ENCODE results near the gene MSMP.

The MSMP gene

DNA sequence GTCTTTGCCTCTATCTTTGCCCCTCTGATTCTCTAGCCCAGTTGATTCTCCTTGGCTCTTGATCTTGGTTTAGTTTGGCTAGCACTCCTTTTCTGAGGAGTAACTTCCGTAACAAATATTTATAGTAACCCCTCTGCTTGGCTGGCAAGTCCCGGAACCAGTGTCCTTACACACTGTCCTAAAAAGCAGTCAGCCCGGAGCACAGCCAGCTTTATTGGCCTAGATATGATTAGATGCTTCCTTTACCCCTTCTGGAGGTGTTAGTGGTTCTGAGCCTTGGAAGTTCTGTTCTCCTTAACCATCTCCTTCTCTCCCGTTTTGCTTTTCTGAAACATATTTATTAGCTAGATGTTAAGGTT is 17.0 kb upstream of the MSMP start:
- no peak for DNase-seq (ENCODE audit: low read depth)

DNA sequence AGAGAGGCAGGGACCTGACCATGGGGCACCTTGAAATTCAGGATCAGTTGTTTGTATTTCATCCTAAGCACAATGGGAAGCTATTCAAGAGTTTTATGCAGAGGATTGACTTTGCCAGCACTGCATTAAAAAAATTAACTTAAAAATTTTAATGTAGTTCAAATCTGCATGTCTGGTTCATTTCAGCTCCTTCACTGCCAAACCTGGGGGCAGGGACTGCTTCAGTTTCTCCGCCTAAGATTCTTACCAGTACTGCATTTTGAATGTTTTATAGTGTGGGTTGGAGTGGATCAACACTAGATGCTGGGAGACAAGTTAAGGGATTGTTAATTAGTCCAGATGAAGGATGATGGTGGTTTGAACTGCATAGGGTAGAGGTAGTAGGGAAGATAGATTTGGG is 15.7 kb upstream of the MSMP start:
- no peak for DNase-seq (ENCODE audit: low read depth)

DNA sequence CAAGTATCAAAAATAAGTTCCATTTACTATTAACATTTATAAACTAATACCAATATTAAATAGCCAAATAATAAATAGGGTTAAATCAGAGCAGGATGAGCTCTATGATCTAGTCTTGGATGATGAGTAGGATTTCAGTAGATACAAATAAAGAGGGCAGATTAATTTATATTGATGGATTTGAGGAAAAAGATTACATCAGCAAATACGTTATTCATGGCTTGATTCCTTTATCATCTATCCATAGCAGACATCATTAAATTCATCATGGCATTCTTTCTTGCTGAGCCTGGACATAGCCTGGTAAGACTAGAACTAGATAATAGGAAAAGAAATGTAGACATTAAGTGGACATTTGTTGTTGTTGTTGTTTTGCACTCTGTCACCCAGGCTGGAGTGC is 13.4 kb upstream of the MSMP start:
- no peak for DNase-seq (ENCODE audit: low read depth)

DNA sequence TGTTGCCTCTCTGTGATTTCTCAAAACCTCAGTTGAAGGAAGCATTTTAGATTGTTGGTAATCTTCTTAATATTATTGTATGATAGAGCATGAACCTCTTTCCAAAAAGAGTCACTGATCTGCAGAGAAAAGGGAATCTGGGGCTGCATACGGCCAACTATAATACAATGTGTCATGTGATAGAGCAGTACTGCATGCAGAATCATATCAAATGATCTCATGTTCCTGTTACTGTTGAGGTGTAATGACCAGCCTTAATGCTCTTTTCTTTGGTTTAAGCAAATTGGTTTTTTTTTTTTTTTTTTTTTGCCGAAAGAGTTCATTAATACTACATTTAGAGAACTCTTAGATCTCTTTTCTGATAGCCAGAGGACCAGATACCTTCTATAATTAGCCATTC is 12.9 kb upstream of the MSMP start:
- no peak for DNase-seq (ENCODE audit: low read depth)

DNA sequence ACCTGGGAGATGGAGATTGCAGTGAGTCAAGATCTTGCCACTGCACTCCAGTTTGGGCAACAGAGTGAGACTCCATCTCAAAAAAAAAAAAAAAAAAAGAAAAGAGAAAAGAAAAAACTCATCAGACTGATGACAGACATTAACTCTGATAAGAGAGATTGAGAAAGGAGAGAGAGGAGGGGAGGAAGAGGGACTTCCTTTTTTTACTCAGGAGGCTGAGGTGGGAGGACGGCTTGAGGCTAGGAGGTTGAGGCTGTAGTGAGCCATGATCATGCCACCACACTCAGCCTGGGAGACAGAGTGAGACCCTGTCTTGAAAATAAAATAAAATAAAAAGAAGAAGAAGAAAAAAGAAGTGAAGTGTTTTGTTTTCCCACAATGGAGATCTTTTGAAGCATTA is 9.7 kb upstream of the MSMP start:
- no peak for DNase-seq (ENCODE audit: low read depth)

DNA sequence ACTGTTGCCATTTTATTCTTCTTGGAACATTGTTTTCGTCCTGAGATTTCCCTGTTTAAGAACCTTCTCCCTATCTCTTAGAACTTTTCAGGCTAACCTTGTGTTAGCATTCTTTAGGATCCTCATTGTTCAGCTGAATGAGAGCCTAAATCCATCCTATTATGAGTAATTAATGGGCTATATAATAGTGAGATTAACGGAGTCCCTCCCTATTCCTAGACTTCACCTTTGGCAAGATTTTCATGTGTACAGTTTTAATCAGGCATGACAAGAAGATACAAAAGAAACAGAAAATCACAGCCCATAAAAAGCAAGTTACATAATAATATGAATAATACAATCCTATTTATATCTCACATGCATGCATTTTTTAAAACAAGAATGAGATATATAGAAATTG is 9.1 kb upstream of the MSMP start:
- no peak for DNase-seq (ENCODE audit: low read depth)

DNA sequence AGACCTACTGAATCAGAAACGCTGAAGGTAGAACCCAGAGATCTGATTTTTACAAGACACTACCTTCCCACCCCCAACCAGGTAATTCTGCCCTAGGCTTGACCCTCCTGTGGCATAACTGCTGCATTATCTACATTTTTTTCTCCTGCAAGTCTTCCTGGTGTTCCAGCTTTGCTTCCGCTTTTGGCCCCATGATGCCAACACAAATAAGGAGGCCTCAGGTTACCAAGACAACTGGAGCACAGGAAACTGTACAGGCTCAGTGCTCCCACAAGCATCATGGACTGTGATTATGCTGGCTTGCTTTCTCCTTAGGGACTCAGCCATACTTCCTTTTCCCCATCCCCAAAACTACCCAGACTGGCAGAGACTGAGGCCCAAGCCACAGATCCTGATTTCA is 6.6 kb upstream of the MSMP start:
- no peak for DNase-seq (ENCODE audit: low read depth)

DNA sequence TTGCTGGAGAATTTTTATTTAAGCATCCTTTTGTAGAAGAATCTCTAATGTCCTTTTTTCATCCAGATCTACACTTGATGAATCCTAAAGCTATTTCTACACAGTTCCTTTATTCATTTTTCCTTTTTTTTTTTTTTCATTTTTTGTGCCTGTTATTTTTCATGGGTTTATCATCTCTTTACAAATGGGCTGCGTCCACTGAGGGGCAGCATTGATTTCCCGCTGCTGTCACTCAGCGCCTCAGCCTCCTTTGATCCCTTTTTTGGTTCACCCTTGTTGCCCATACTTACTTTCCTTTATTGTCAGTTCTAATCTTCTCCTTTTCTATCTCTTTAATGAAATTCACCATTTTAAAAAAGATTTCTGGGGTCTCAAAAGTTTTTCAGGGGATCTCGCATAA is 5.7 kb upstream of the MSMP start:
- no peak for DNase-seq (ENCODE audit: low read depth)

DNA sequence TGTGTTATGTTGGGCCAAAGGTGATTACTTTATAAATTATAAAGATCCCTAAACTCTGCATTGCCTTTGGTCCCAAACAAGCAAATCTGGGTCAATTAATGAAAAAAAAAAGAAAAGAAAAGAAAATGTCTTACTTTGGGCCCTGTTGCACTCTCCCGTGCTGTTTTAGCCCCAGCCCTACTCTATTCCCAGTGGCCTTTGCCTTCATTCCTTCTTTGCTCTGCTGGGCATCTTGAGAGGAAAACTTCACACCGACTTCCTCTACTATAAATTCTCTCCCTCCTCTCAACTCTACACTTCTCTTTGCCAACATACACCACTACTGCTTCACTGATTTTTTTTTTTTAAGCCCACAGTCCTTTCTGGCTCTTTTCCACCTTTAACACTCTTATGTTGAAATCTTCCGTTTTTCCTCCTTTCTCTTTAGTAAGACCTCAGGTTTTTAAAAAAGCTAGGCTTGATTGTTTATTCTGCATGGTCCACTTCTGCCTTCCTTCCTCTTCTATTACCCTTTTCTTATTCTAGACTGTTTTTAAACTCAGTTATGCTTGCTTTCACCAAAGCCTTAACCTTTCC is 4.5 kb upstream of the MSMP start:
- no peak for DNase-seq (ENCODE audit: low read depth)

DNA sequence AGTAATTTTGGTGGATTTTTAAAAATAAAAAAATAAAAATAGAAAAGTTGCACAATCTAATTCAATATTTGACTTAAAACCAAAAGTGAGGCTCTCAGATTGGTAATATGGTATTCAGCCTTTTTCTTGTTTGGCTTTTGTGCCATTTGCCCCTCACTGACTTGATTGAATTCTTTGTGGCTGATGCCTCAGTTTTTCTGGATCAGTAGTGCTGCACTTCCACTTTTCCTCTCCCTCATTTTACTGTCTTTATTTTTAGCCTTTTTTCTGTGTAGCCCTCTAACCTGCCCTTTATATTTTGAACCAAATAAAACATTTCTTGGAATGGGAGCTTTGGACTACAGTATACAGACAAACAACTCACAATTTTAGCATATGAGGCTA is 3.8 kb upstream of the MSMP start:
- no peak for DNase-seq (ENCODE audit: low read depth)

DNA sequence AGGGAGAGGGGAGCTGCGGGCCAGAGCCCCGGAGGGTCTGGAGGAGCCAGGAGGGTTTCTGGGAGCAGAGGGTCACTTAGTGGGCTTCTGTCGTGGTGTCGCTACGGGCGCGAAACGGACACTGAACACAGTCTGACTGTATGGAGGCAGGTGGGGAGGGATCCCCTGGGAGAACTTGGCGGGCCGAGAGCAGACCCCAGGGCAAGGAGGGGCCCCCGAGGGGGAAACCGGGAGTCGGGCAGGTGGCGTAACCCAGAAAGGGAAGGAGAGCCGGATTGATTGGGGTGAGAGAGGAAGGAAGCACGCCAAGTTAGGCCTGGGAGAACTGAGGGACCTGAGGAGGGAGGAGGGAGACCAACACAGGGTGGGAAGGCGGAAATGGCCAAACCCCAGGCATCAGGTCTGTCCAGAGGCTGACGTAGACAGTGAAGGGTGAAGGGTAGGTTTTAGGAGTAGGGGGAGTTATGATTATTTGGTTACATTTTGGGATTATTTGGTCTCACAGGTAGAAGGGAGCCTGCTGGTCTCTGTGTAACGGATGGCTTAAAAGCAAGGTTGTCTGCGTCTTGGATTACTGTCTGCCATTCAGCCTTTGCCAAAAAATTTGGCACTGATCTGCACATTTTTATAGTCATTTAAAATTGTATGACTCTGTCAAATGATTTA is 3.3 kb upstream of the MSMP start:
- DNase-seq (ENCODE audit: low read depth) = no peak

DNA sequence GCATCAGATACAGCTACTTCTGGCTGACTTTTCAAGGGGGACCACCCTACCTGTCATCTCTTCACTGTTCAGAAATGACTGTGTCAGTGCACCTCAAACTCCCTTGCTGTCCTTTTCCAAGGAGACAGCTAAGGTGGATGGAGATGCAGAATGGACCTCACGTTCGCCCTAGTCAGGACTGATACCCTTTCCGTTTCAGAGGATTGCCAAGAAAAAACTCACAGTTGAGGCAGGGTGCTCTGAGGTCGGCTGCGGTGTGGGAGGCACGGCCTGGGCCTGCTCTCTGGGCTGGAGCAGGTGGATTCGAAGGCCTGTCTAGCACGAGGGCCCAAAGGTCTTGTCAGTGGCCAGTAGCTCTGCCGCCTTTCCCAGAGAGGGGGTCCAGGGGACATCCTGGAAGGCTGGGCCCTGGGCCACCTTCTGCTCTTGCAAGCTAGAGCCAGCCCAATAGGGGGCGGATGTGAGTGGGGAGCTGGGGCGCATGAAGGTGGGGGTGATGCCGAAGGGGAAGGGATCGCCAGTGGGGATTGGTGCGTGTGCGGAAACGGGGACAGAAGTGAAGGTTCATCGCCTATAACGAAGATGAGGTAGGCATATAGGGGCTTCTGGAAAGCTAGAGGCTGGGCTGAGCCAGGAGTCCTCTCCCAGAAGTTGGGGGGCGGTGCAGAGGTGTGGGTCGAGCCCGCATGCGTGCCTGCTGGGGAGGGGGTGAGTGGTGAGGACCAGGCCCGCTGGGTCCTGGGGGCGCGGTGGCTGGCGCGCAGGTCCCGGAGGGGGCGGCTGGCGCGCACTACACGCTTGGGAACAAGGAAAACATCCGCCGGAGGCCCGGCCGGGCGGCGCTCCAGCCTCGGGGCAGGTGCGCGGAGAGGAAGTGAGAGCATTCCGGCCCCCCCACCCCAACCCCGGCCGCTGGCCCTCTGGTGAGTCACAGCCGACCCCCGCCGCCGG is 2.5 kb upstream of the MSMP start:
- peak; percentile 73 for DNase-seq (ENCODE audit: low read depth)

DNA sequence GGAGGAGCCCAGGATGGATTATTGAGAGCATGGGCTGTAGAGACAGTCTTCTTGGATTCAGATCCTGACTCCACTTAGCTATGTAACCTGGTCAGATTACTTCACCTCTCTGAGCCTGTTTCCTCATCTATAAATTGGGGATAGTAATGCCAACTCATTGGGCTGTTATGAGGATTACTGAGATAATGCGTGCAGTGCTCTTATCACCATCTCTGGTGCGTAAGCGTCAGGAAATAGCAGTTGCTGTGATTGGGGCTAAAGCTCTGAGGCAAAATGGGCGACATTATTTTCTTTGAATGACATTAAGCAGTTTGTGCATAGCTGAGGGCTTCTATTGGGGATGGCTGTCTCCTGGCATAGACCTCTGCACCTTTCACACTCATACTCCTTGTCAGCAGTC is 995 bp upstream of the MSMP start:
- no peak for DNase-seq (ENCODE audit: low read depth)

DNA sequence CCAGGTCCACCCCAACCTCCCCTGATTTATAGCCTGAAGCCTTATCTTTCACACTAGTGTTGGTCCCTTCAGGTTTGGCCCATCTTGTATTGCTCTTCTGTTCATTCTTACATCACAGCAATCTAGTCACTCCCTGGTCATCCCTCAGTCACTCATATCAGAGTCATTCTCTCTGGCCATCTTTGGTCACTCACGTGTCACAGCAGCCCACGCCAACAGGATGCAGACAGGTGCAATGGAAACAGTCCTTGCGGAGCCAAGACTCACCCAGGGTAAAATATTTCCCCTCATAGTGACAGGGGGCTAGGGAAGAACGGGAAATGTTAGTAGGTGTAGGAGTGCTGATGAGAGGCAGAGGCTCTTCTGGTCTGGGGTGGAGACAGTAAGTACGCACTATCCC is 610 bp downstream of the MSMP start:
- no peak for DNase-seq (ENCODE audit: low read depth)

DNA sequence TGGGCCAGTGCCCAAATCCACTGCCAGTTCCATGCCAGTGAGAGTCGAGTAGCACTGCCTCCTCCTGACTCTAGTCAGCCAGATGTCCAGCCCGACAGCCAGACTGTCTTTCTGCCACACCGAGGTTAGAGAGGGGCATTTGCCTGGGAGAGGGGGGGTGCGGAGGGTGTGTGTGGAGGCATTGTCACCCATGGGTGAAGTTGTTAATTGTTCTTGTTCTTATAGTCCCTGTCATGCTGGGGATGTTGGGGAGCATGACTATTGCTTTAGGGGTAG is 3.9 kb downstream of the MSMP start:
- no peak for DNase-seq (ENCODE audit: low read depth)

DNA sequence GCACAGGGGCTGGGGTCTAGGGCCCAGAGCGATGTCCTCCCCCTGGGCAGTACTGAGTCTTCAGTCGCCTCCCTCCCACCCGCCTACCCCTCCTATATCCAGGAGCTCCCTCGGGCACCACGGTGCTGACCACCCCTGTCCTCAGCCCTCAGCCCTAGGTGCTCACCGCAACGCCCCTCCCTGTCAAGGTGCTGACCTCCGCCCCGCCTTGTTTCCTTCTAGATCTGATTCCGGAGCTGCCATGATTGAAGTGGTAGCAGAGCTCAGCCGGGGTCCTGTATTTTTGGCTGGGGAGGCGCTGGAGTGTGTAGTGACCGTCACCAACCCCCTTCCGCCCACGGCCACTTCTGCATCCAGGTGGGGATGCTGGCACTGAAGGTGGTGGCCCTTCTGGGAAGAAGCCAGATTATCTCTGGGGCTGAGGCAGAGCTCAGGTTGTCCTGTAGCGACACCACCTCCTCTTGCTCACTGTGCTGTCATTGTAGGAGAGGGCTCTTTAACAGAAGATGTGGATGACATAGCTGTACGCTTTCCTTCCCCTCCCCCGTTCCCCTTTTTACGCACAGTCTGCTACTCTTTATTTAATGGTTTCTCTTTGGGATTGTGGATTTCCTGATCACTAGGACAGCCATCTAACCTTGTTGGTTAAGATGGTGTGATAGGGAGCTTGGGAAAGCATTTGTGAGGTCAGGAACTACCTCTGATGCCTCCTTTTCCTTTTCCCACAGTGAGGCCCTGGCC is 4.4 kb downstream of the MSMP start:
- DNase-seq (ENCODE audit: low read depth) = peak; percentile 33

DNA sequence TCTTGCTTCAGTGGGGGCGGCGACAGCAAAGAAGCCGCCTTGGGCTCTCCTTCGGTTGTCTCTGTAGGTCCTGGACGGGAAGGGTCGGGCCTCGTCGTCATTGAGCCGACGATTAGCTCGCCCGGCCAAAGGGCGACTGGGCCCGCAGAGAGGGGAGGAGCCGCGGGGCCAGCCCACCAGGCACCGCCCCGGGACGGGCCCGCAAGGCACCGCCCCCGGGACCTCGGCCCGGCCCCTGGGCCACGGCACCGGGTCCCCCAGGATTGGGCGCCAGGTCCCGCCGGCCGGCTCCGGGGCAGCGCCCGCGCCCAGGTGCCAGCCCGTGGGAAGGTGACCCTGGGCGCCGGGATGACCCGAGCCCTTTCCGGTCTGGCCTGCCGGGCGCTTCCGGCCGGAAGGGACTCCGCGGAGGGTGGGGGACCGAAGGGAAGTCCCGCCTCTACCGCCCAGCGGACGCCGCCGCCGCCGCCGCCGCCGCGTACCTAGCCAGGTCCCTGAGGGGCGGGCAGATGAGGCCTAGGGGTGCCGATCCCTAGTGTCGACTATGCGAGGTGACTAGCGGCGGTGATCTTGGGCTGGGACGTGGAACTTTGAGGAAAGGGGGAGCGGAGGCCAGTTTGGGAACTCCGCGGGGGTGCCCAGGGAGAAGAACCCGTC is 5.1 kb downstream of the MSMP start, which contains the start of the genes GBA2 and RGP1:
Gene GBA2 (minus strand): TSS at position 371 of the 657 bp plus-strand sequence. CDS start 524 bp downstream, outside the sequence.
Gene RGP1 (plus strand): TSS at position 430 of the 657 bp plus-strand sequence. CDS start 469 bp downstream, outside the sequence.
- DNase-seq (ENCODE audit: low read depth) = peak; percentile 38

DNA sequence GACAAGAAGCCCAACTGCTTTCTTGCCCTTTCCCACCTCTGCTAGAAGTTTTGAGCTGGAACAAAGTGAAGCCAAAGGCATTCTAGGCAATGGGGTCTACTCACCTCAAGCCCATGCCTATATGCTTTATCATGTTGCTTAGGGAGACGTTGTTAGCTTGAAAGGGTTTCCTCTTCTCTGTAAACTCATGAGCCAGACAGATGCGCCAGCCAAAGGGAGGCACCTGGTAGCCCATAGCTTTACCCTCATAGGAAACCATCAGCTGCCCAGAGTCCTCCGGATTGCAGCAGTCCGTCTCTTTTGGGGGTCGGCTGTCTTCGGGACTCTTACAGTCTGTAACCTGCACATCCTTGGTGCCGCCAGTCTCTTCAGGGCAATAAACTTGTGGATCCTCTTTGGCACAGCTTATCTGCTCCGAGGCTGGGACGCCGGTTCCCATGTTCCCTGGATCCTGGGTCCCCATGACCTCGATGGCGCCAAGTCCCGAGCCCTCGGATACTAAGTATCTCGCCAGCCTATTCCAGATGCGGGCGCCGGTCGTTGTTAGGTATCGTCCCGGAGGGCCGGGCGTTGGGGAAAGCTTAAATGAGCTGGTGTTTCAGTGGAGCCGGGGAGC is 5.7 kb downstream of the MSMP start:
- DNase-seq (ENCODE audit: low read depth) = no peak

DNA sequence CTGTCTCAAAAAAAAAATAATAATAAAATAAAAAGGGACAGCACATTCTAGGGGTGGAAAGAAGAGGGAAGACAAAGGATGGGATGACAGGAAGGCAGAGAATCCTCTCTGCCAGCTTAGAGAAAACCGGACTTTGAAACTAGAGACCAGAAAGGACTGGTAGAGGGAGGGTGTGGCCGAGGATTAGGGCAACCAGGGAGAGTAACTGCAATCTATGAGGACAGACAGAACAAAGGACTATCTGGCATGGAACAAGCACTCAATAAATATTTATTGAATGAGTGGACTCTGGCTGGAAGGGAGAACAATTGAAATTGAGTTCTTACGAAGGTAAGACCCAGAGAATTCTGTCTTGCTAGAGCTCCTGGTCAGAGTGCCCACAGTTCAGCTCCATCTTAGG is 7.5 kb downstream of the MSMP start:
- DNase-seq (ENCODE audit: low read depth) = no peak

DNA sequence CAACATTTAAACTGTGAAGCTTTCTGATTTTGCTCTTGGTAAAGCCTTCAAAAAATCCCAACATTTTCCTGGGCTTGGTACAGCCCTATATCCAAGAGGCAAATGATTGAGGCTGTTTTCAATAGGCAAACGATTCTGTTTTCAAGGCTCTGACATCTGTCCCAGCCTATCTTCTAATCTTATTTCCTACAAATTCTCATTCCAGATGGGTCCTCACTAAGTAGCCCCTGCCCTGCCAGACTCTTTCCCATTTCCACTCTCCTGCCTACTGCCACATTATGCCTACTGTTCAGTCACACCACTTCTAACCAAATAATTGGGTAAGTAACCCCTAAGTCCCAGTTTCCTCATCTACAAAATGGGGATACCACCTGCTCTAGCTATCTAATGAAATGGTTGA is 8.5 kb downstream of the MSMP start:
- no peak for DNase-seq (ENCODE audit: low read depth)

DNA sequence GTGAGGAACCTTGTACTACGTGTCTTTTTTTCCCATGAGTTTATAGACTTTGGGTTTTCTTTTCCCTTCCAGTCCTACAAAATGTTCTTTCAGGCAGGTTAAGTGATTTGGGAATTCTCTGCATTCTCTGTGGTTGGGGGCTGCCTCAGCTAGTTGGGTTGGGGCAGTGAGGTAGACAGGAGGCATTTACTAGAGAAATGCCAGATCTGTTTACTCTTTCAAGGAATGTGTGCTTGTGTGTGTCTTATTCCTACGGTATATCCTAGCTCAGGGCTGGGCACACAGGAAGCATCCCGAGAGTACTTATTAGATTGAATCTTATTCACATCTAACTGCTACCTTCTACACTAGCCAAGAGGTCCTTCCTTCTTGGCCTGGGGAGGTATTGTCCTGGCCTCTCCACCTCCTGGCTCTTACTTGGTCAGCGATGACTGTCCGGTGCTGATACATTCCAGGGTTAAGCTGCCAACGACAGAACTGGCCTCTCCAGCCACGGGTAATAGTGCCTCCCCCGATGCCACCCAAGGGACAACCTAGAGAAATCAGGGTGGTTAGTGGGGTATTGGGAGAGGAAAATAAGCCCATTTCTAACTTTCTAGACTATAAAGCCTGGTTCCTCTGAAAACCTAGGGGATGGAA is 10.1 kb downstream of the MSMP start:
- DNase-seq (ENCODE audit: low read depth) = no peak
